ENCODE data around the gene HCN4. TPM values are rescaled to one million over a fixed set of nuclear protein-coding genes. Genes with fewer than 3 reads are reported as not detected.

The HCN4 gene
- total and polyA plus RNA-seq, 2 of the 8 experiments (the other 6 are each of a cell fraction or from before 2014, with no cell fraction given) = 3.7 to 8.5 TPM

- TF ChIP-seq EP300 (IDR thresholded peaks at IDR 0.05; ENCODE audit: borderline replicate concordance in 1 of 2, low read depth in 2 of 2, low read length in 2 of 2) (no peak), POLR2A (IDR thresholded peaks at IDR 0.05; ENCODE audit: control extremely low read depth in 1 of 2, low read depth in 2 of 2, low read length in 2 of 2) (no peak)
Measured at GRCh38 chr15:73341886-73342600, 26.7 kb downstream of the HCN4 start (continued).
